Loucy (cell line): ENCODE measurements around the gene PLPPR5.

ENCODE experiments used
- H2AFZ ChIP-seq: fragments of 200-600 bp; sonication (generic); 2 replicates; pipeline ENCODE4 v1.6.0; 2016; ENCODE audit warnings: antibody characterized with exemption, mild to moderate bottlenecking, low read length, moderate library complexity
- H3F3A ChIP-seq: fragments of 200-600 bp; 2 replicates; pipeline ENCODE4 v1.6.0; 2016; ENCODE audit warnings: antibody characterized with exemption, low read depth, mild to moderate bottlenecking
- H3K27me3 ChIP-seq: fragments of 200-600 bp; sonication (generic); 2 replicates; pipeline ENCODE4 v1.6.1; 2014; ENCODE audit warnings: low read length, mild to moderate bottlenecking; ENCODE audit not compliant: insufficient read depth, poor library complexity, severe bottlenecking
- H3K36me3 ChIP-seq: fragments of 200-600 bp; sonication (generic); 2 replicates; pipeline ENCODE4 v1.6.1; 2016; ENCODE audit warnings: low read length; ENCODE audit not compliant: insufficient read depth
- H3K4me1 ChIP-seq: fragments of 200-600 bp; sonication (generic); 2 replicates; pipeline ENCODE4 v1.5.1; 2014; ENCODE audit warnings: low read length, mild to moderate bottlenecking; ENCODE audit not compliant: insufficient read depth, poor library complexity, severe bottlenecking
- H3K4me2 ChIP-seq: fragments of 200-600 bp; sonication (generic); 2 replicates; pipeline ENCODE4 v1.6.0; 2014; ENCODE audit warnings: antibody characterized with exemption, low read length, low read depth, mild to moderate bottlenecking; ENCODE audit not compliant: poor library complexity, severe bottlenecking
- H3K4me3 ChIP-seq: fragments of 200-600 bp; sonication (generic); 2 replicates; pipeline ENCODE4 v1.5.1; 2014; ENCODE audit warnings: low read length, mild to moderate bottlenecking, mixed read lengths; ENCODE audit not compliant: poor library complexity, severe bottlenecking
- H3K79me2 ChIP-seq: fragments of 200-600 bp; sonication (generic); 2 replicates; pipeline ENCODE4 v1.6.1; 2014; ENCODE audit warnings: low read length; ENCODE audit not compliant: insufficient read depth
- H3K9ac ChIP-seq: fragments of 200-600 bp; sonication (generic); 2 replicates; pipeline ENCODE4 v1.6.0; 2014; ENCODE audit warnings: mild to moderate bottlenecking, low read depth, low read length, moderate library complexity; ENCODE audit not compliant: poor library complexity, severe bottlenecking
- H3K9me2 ChIP-seq: fragments of 200-600 bp; sonication (generic); replicated peaks from 2 replicates; pipeline ENCODE4 v1.6.1; 2016; ENCODE audit warnings: low read depth, low read length, mixed read lengths
- H3K9me3 ChIP-seq: fragments of 200-600 bp; sonication (generic); 2 replicates; pipeline ENCODE4 v1.6.1; 2014; ENCODE audit warnings: mild to moderate bottlenecking, antibody characterized with exemption, low read length, low read depth; ENCODE audit not compliant: insufficient read depth
- H4K20me1 ChIP-seq: fragments of 200-600 bp; sonication (generic); 2 replicates; pipeline ENCODE4 v1.6.0; 2014; ENCODE audit warnings: antibody characterized with exemption, low read length, mild to moderate bottlenecking; ENCODE audit not compliant: insufficient read depth, poor library complexity, severe bottlenecking
- EZH2phosphoT487 ChIP-seq: fragments of 200-600 bp; IDR thresholded peaks from 2 replicates; pipeline ENCODE4 v1.6.1; 2018; ENCODE audit warnings: antibody characterized with exemption, mild to moderate bottlenecking, moderate library complexity, borderline replicate concordance
- TF ChIP-seq, protein P1 (sequence below): fragments of 200-600 bp; sonication (generic); conservative IDR thresholded peaks from 2 replicates; pipeline ENCODE4 v1.5.1; 2014; ENCODE audit warnings: mild to moderate bottlenecking, antibody characterized with exemption, low read length

Gene PLPPR5

DNA sequence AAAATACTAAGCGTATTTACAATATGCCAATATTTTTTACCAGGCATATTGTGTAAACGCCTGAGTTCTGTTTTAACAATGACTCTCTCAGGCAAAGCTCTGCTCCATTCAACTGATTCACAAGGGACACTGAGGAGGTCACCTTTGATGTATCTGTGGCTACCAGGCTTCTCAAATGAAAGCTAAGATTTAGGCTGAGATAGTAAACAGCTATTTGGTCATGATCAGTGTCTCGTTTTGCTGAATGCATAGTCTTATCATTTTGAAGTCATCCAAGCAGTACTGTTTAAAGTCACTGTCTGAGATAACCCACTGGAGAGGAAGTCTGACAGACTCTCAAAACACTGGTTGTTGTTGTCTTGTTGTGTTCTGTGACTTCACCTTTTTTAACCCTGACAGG is 13.7 kb upstream of the PLPPR5 start:
- no peaks in the 10 kb centered on the region for H3K9me3 ChIP-seq
- TF ChIP-seq, protein P1, sequence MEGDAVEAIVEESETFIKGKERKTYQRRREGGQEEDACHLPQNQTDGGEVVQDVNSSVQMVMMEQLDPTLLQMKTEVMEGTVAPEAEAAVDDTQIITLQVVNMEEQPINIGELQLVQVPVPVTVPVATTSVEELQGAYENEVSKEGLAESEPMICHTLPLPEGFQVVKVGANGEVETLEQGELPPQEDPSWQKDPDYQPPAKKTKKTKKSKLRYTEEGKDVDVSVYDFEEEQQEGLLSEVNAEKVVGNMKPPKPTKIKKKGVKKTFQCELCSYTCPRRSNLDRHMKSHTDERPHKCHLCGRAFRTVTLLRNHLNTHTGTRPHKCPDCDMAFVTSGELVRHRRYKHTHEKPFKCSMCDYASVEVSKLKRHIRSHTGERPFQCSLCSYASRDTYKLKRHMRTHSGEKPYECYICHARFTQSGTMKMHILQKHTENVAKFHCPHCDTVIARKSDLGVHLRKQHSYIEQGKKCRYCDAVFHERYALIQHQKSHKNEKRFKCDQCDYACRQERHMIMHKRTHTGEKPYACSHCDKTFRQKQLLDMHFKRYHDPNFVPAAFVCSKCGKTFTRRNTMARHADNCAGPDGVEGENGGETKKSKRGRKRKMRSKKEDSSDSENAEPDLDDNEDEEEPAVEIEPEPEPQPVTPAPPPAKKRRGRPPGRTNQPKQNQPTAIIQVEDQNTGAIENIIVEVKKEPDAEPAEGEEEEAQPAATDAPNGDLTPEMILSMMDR: no peak
- TF ChIP-seq EZH2phosphoT487: no peak
- no peaks in the 10 kb centered on the region for H3K79me2 ChIP-seq
- no peaks in the 10 kb centered on the region for H3K27me3 ChIP-seq
- H3K9me2 ChIP-seq: no peaks in the 10 kb centered on the region
- H3K9ac ChIP-seq: no peak overlapping the region
- no peak overlapping the region for H3K4me2 ChIP-seq
- H3K4me3 ChIP-seq: no peak overlapping the region
- no peaks in the 10 kb centered on the region for H3K4me1 ChIP-seq
- H4K20me1 ChIP-seq: no peaks in the 10 kb centered on the region
- H2AFZ ChIP-seq: no peak overlapping the region
- H3K36me3 ChIP-seq: no peaks in the 10 kb centered on the region
- H3F3A ChIP-seq: no peaks in the 10 kb centered on the region

DNA sequence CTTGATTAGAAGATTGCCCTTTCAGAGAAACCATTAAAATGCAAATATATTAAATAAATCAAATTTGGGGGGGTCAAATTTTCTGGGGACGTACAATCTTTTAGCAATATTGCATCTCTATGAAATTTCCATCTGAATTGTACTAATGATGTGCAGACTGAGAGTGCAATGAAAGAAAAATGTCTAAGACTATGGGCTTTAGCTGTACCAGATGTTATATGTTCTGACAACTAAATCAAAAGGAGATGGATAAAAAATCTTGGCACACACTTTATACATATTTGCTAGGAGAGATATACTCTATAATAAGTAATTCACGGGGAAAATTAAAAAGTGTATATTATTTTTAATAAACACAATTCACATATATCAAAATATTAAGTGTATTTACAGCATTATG is 13.0 kb upstream of the PLPPR5 start:
- H3K36me3 ChIP-seq: no peaks in the 10 kb centered on the region
- H3K4me1 ChIP-seq: no peaks in the 10 kb centered on the region
- no peak overlapping the region for H3K4me2 ChIP-seq
- no peaks in the 10 kb centered on the region for H3F3A ChIP-seq
- no peaks in the 10 kb centered on the region for H4K20me1 ChIP-seq
- H3K9ac ChIP-seq: no peak overlapping the region
- H3K27me3 ChIP-seq: no peaks in the 10 kb centered on the region
- H3K79me2 ChIP-seq: no peaks in the 10 kb centered on the region
- no peaks in the 10 kb centered on the region for H3K9me2 ChIP-seq
- TF ChIP-seq, protein P1: no peak
- TF ChIP-seq EZH2phosphoT487: no peak
- no peak overlapping the region for H3K4me3 ChIP-seq
- no peak overlapping the region for H2AFZ ChIP-seq
- no peaks in the 10 kb centered on the region for H3K9me3 ChIP-seq

GRCh38 chr1:99010679-99011078 is 6.0 kb upstream of the PLPPR5 start:
- H4K20me1 ChIP-seq: no peaks in the 10 kb centered on the region

More at GRCh38 chr1:99010679-99011078, 6.0 kb upstream of the PLPPR5 start:
- Histone ChIP-seq H2AFZ (no peak overlapping the region), H3K4me3 (no peak overlapping the region), H3K79me2 (no peaks in the 10 kb centered on the region), H3K4me1 (no peaks in the 10 kb centered on the region), H3F3A (no peaks in the 10 kb centered on the region), H3K27me3 (no peaks in the 10 kb centered on the region), H3K9me2 (no peaks in the 10 kb centered on the region), H3K9me3 (no peaks in the 10 kb centered on the region), H3K4me2 (no peak overlapping the region), H3K36me3 (no peaks in the 10 kb centered on the region), H3K9ac (no peak overlapping the region)
- TF ChIP-seq, protein P1: no peak
- no peak for TF ChIP-seq EZH2phosphoT487
